Measurements from ENCODE around the gene PDGFB.

The PDGFB gene

DNA sequence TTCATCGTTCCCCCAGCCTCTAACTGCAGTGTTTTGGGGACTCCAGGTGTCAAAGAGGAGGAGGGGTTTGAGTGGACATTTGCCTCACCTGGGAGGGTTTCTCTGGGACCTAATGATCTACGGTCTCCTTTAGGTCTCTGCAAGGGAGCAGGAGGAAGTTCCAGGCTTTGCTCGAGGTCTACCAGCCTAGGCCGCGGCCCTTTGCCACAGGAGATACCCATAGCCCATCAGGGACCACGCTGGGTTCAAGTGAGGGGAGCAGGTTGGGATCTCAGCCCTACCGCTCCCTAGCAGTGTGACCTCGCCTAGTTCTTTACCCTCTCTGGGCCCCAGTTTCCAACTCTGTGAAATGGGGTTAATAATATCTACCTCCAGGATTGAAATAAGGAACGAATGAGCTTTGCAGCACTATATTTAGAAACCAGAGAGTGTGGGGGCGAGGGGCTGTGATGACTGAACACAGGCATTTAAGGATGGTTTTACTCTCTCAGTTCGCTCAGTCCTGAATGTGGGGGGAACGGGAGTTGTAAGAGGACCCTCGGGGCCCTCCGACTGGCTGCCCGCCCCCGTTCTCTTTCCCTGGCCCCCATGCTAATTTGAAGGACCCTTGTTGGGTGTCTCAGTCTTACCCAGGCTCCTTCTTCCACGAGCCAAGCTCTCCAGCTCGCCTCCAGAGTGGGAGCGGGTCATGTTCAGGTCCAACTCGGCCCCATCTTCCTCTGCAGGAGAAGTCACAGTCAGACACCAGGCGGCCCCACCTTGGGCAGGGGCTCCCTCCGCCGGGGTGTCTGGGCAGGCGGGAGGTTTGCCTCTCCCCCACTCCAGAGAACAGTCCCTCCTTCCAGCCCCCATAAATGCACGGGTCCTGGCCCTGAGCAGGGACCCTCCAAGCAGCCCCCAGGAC is 11.7 kb downstream of the PDGFB start:
- no peaks in the 10 kb centered on the region for H3K4me1 ChIP-seq (ENCODE audit: control insufficient read depth, insufficient read depth, low read length)
- H3K27me3 ChIP-seq (ENCODE audit: control insufficient read depth, insufficient read depth, low read length) = peaks cover 7% of the 10 kb centered on the region
- H3K9ac ChIP-seq (ENCODE audit: low read length) = no peak overlapping the region
- no peak overlapping the region for H3K27ac ChIP-seq (ENCODE audit: low read depth, low read length)
- H3K4me3 ChIP-seq (ENCODE audit: low read length) = no peak overlapping the region
- H3K36me3 ChIP-seq (ENCODE audit: control insufficient read depth, insufficient read depth, low read length) = no peaks in the 10 kb centered on the region

DNA sequence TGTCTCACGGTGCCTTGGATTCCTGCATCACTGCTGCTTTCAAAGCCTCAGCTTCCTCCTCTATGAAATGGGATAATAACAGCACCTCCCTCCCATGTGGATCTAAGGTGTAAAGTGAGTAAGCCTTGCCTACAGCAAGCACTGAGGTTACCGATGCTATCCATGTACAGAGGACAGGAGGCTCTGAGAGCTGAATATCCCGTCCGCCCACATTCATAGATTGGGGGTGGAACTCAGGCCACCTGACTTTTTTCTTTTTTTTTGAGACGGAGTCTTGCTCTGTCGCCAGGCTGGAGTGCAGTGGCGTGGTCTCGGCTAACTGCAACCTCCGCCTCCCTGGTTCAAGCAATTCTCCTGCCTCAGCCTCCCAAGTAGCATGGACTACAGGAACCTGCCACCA is 12.5 kb downstream of the PDGFB start:
- H3K36me3 ChIP-seq (ENCODE audit: control insufficient read depth, insufficient read depth, low read length) = no peaks in the 10 kb centered on the region
- no peak overlapping the region for H3K27ac ChIP-seq (ENCODE audit: low read depth, low read length)
- peaks cover 7% of the 10 kb centered on the region for H3K27me3 ChIP-seq (ENCODE audit: control insufficient read depth, insufficient read depth, low read length)

DNA sequence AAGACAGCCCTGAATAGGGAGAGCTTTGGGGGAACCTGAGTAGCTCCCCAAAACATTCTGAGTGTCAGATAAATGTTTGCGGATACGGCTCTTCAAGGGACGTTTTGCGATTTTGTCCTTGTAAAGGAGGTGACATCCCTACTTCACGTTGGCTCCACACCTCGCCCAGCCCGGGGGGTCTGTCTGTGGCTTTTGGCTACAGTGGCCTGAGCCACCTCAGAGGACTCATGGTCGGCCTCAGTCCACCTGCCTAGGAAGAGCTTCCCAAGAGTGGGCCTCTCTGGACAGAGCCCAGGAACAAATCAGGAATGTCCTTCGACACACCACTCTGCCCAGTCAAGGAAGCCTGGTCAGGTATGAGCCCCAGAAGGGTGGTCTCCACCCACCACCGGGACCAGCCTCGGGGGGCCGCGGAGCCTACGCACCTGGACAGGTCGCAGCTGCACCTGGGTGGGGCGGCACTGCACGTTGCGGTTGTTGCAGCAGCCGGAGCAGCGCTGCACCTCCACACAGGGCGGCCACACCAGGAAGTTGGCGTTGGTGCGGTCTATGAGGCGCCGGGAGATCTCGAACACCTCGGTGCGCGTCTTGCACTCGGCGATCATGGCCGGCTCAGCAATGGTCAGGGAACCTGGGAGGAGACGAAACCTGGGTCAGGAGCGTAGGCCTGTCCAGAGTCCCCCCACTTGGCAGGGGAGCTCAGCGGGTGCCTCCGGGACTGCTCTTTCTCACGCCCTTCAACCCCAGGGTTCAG is 13.4 kb downstream of the PDGFB start:
- no peak overlapping the region for H3K4me3 ChIP-seq (ENCODE audit: low read length)
- no peak overlapping the region for H3K9ac ChIP-seq (ENCODE audit: low read length)
- no peak overlapping the region for H3K27ac ChIP-seq (ENCODE audit: low read depth, low read length)
- no peaks in the 10 kb centered on the region for H3K4me1 ChIP-seq (ENCODE audit: control insufficient read depth, insufficient read depth, low read length)
- no peaks in the 10 kb centered on the region for H3K36me3 ChIP-seq (ENCODE audit: control insufficient read depth, insufficient read depth, low read length)
- peaks cover 7% of the 10 kb centered on the region for H3K27me3 ChIP-seq (ENCODE audit: control insufficient read depth, insufficient read depth, low read length)

More for the DNA sequence above, 12.5 kb downstream of the PDGFB start:
- Histone ChIP-seq H3K4me3 (ENCODE audit: low read length) (no peak overlapping the region), H3K9ac (ENCODE audit: low read length) (no peak overlapping the region), H3K4me1 (ENCODE audit: control insufficient read depth, insufficient read depth, low read length) (no peaks in the 10 kb centered on the region)

DNA sequence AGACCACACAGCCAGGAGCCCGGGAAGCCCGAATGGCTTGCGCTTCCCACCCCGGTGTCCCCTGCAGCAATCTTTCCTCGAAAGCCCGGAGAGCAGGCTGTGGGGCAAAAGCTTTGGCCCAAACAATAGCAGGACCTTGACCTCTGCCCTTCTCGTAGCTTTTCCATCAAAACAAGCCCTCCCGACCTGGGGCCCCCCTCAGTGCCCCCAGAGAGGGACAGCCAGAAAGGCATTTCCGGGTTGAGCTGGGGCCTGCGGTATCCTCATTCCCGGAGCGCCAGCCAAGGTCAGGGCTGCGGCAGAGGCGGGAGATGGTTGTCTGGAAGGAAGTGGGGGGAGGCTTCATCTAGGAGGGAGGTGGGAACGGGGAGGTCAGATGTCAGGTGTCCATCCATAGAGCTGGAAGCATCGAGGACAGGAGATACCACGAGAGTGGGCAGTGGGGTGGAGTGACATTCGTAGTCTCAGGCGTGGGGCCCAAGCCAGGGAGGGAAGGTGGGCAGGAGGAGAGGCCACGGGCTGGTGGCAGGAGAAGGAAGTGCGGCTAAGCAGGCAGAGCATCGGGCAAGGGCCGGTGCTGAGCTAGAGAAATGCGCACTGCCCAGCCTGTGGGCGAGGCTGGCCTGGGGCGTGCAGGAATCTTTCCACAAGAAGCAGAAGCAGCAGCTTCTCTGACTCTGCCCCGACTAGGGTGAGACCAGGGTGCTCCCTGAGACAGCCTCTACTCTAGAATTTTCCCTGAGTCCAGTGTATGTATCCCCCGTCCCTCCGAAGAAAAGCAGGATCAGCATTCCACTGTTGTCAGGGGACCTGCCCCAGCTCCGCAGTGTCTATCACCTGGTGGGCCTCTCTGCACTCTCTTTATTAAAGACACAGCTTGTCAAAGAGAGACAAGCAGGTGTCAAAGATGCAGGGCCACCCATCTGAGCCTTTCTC is 14.3 kb downstream of the PDGFB start:
- Histone ChIP-seq H3K27ac (ENCODE audit: low read depth, low read length) (no peak overlapping the region), H3K36me3 (ENCODE audit: control insufficient read depth, insufficient read depth, low read length) (no peaks in the 10 kb centered on the region), H3K4me1 (ENCODE audit: control insufficient read depth, insufficient read depth, low read length) (no peaks in the 10 kb centered on the region), H3K4me3 (ENCODE audit: low read length) (no peak overlapping the region), H3K27me3 (ENCODE audit: control insufficient read depth, insufficient read depth, low read length) (no peaks in the 10 kb centered on the region), H3K9ac (ENCODE audit: low read length) (no peak overlapping the region)

GRCh38 chr22:39229688-39230260 is 15.0 kb downstream of the PDGFB start:
- H3K36me3 ChIP-seq (ENCODE audit: control insufficient read depth, insufficient read depth, low read length) = no peaks in the 10 kb centered on the region
- H3K27ac ChIP-seq (ENCODE audit: low read depth, low read length) = no peak overlapping the region
- H3K9ac ChIP-seq (ENCODE audit: low read length) = no peak overlapping the region

DNA sequence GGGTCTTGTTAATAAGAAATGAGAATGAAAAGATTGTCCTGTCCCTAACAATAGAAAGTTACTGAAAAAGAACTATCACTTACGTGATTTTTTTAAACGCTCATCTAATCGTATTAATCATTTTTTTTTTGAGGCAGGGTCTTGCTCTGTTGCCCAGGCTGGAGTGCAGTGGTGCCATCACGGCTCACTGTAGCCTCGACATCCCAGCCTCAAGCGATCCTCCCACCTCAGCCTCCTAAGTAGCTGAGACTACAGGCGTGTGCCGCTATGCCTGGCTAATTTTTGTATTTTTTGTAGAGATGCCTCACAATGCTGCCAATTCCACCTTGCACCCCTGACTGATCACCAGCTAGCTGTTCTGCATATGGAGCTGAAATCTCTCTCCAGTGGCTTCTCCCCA is 15.7 kb downstream of the PDGFB start:
- Histone ChIP-seq H3K4me1 (ENCODE audit: control insufficient read depth, insufficient read depth, low read length) (no peaks in the 10 kb centered on the region), H3K27ac (ENCODE audit: low read depth, low read length) (no peak overlapping the region)

More at GRCh38 chr22:39229688-39230260, 15.0 kb downstream of the PDGFB start:
- H3K4me3 ChIP-seq (ENCODE audit: low read length) = no peak overlapping the region
- H3K27me3 ChIP-seq (ENCODE audit: control insufficient read depth, insufficient read depth, low read length) = no peaks in the 10 kb centered on the region
- H3K4me1 ChIP-seq (ENCODE audit: control insufficient read depth, insufficient read depth, low read length) = no peaks in the 10 kb centered on the region

GRCh38 chr22:39227542-39228272 is 17.1 kb downstream of the PDGFB start:
- Histone ChIP-seq H3K36me3 (ENCODE audit: control insufficient read depth, insufficient read depth, low read length) (no peaks in the 10 kb centered on the region), H3K4me1 (ENCODE audit: control insufficient read depth, insufficient read depth, low read length) (no peaks in the 10 kb centered on the region), H3K4me3 (ENCODE audit: low read length) (no peak overlapping the region), H3K9ac (ENCODE audit: low read length) (no peak overlapping the region), H3K27ac (ENCODE audit: low read depth, low read length) (no peak overlapping the region), H3K27me3 (ENCODE audit: control insufficient read depth, insufficient read depth, low read length) (no peaks in the 10 kb centered on the region)

More for the DNA sequence above, 15.7 kb downstream of the PDGFB start:
- no peak overlapping the region for H3K4me3 ChIP-seq (ENCODE audit: low read length)
- no peaks in the 10 kb centered on the region for H3K36me3 ChIP-seq (ENCODE audit: control insufficient read depth, insufficient read depth, low read length)
- H3K27me3 ChIP-seq (ENCODE audit: control insufficient read depth, insufficient read depth, low read length) = no peaks in the 10 kb centered on the region
- no peak overlapping the region for H3K9ac ChIP-seq (ENCODE audit: low read length)

GRCh38 chr22:39226353-39226752 is 18.4 kb downstream of the PDGFB start:
- H3K4me1 ChIP-seq (ENCODE audit: control insufficient read depth, insufficient read depth, low read length) = no peaks in the 10 kb centered on the region
- no peaks in the 10 kb centered on the region for H3K36me3 ChIP-seq (ENCODE audit: control insufficient read depth, insufficient read depth, low read length)
- H3K27ac ChIP-seq (ENCODE audit: low read depth, low read length) = no peak overlapping the region
- no peak overlapping the region for H3K9ac ChIP-seq (ENCODE audit: low read length)
- H3K27me3 ChIP-seq (ENCODE audit: control insufficient read depth, insufficient read depth, low read length) = no peaks in the 10 kb centered on the region
- H3K4me3 ChIP-seq (ENCODE audit: low read length) = no peak overlapping the region

DNA sequence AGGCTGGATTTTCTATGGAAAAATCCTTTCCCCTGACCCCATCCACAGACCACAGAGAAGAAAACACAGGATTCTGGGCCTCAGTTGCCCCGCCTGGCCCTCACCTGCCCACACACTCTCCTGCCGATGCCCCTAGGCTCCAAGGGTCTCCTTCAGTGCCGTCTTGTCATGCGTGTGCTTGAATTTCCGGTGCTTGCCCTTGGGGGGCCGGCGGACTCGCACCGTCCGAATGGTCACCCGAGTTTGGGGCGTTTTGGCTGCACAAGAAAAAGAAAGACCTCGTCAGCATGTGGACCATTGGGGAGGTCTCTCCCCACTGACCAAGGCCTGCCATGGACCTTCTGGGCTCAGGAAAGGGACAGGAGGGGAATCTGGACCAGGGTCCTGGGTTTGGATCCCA is 19.2 kb downstream of the PDGFB start:
- Histone ChIP-seq H3K9ac (ENCODE audit: low read length) (no peak overlapping the region), H3K27ac (ENCODE audit: low read depth, low read length) (no peak overlapping the region)

GRCh38 chr22:39224550-39224949 is 20.2 kb downstream of the PDGFB start:
- Histone ChIP-seq H3K36me3 (ENCODE audit: control insufficient read depth, insufficient read depth, low read length) (no peaks in the 10 kb centered on the region), H3K27me3 (ENCODE audit: control insufficient read depth, insufficient read depth, low read length) (no peaks in the 10 kb centered on the region), H3K27ac (ENCODE audit: low read depth, low read length) (no peak overlapping the region), H3K4me1 (ENCODE audit: control insufficient read depth, insufficient read depth, low read length) (no peaks in the 10 kb centered on the region), H3K4me3 (ENCODE audit: low read length) (no peak overlapping the region), H3K9ac (ENCODE audit: low read length) (no peak overlapping the region)

More for the DNA sequence above, 19.2 kb downstream of the PDGFB start:
- H3K36me3 ChIP-seq (ENCODE audit: control insufficient read depth, insufficient read depth, low read length) = no peaks in the 10 kb centered on the region
- no peaks in the 10 kb centered on the region for H3K4me1 ChIP-seq (ENCODE audit: control insufficient read depth, insufficient read depth, low read length)
- no peak overlapping the region for H3K4me3 ChIP-seq (ENCODE audit: low read length)
- H3K27me3 ChIP-seq (ENCODE audit: control insufficient read depth, insufficient read depth, low read length) = no peaks in the 10 kb centered on the region

DNA sequence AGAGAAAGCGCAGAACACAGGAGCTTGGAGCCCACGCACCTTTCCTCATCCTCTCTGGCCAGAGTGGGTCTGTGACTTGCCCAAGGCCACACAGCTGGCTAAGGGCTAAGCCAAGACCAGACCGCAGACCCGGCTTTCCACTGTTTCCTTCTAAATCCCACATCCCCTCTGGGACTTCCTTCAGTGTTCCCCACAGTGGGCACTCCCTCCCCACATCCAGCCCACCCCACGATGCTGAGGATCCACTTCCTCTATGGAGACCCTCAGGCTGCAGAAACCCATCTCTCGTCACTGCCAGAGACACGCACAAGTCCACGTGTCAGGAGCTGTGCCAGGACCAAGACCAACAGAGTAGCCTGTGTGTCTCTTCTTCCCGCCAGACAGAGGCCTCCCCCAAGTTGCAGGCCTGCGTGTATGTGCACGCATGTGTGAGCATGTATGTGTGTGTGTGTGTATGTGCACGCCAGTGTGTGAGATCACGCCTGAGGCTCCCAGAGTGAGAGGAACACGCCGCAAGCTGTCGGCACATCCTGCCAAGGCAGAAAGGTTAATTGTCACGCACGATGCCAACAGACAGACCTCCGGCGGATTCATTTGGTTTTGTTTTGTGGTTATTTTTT is 21.6 kb downstream of the PDGFB start:
- no peaks in the 10 kb centered on the region for H3K4me1 ChIP-seq (ENCODE audit: control insufficient read depth, insufficient read depth, low read length)
- H3K9ac ChIP-seq (ENCODE audit: low read length) = no peak overlapping the region
- H3K27ac ChIP-seq (ENCODE audit: low read depth, low read length) = no peak overlapping the region
- no peak overlapping the region for H3K4me3 ChIP-seq (ENCODE audit: low read length)
- H3K36me3 ChIP-seq (ENCODE audit: control insufficient read depth, insufficient read depth, low read length) = no peaks in the 10 kb centered on the region
- H3K27me3 ChIP-seq (ENCODE audit: control insufficient read depth, insufficient read depth, low read length) = no peaks in the 10 kb centered on the region

All from rectal smooth muscle tissue (tissue), 1 donor.